AG04450 (cell line): ENCODE results near the gene MAP2K6. TPM values are rescaled to one million over a fixed set of nuclear protein-coding genes. Genes with fewer than 3 reads are reported as not detected.

Experiments used
- CTCF ChIA-PET: fragments of 300-600, 350-600 bp; formaldehyde crosslinking; extraction: SDS; loops from one replicate; lab custom pipeline; 2022; ENCODE audit warnings: antibody characterized with exemption, inconsistent platforms; lab: Charles Lee
- POLR2A ChIA-PET: fragments of 350-600 bp; formaldehyde crosslinking; extraction: SDS; loops from one replicate; lab custom pipeline; 2021; ENCODE audit warnings: antibody characterized with exemption, inconsistent platforms; lab: Yijun Ruan, JAX
- DNase-seq: peaks from one replicate; pipeline ENCODE4 v3.0.0-alpha.2; 2011; ENCODE audit warnings: low read depth, low spot score
- H3K27ac ChIP-seq: one replicate; pipeline ENCODE4 v1.5.1; 2012; ENCODE audit warnings: low read depth, low read length, control low read depth
- H3K27me3 ChIP-seq: one replicate; pipeline ENCODE4 v1.6.0; 2012; ENCODE audit warnings: low read length; ENCODE audit not compliant: control insufficient read depth, insufficient read depth
- H3K4me3 ChIP-seq: 2 replicates; pipeline ENCODE4 v1.5.1; 2011; ENCODE audit warnings: mild to moderate bottlenecking, low read depth, low read length, control low read depth
- H3K9me3 ChIP-seq: 2 replicates; pipeline ENCODE4 v1.5.1; 2012; ENCODE audit warnings: low read length; ENCODE audit not compliant: control insufficient read depth, insufficient read depth
- CTCF ChIP-seq: IDR thresholded peaks from 2 replicates; pipeline ENCODE4 v1.5.1; 2011; ENCODE audit warnings: low read depth, low read length, control low read depth, inconsistent platforms
- polyA plus RNA-seq: library from polyadenylated mRNA; depleted of rRNA; stranded (reverse); fragments of >200 nt; gene quantifications from 2 replicates; pipeline ENCODE4 v1.2.3, GENCODE V29; 2011

MAP2K6 gene
- polyA plus RNA-seq, 1 experiment = 10.9 TPM

GRCh38 chr17:69499318-69499717 is 84.8 kb downstream of the MAP2K6 start:
- Histone ChIP-seq H3K9me3 (no peaks in the 10 kb centered on the region), H3K4me3 (no peak overlapping the region), H3K27me3 (no peaks in the 10 kb centered on the region), H3K27ac (no peak overlapping the region)
- ChIA-PET POLR2A (no interaction called here), CTCF (interaction anchor here (0.6 to 14.0 kb wide), 2 partner anchors 25 to 107 kb away, joined by 4 to 113 read pairs; no protein-coding TSS in a partner anchor)
- no peak for TF ChIP-seq CTCF
- DNase-seq = no peak

- POLR2A ChIA-PET = interaction anchor here (0.6 kb wide), 1 partner anchor 39 kb away, joined by 3 read pairs; no protein-coding TSS in a partner anchor
- Histone ChIP-seq H3K4me3 (peak overlapping the region; percentile 45), H3K27ac (peak overlapping the region; percentile 80), H3K9me3 (no peaks in the 10 kb centered on the region), H3K27me3 (no peaks in the 10 kb centered on the region)
- CTCF ChIA-PET = interaction anchor here (0.6 to 14.0 kb wide), 4 partner anchors 23 to 166 kb away, joined by 3 to 113 read pairs (median 4); no protein-coding TSS in a partner anchor
- TF ChIP-seq CTCF = no peak
- DNase-seq = no peak
Observed at GRCh38 chr17:69500911-69501429, 86.5 kb downstream of the MAP2K6 start.

GRCh38 chr17:69501591-69502468 is 87.3 kb downstream of the MAP2K6 start:
- DNase-seq = peak; percentile 82
- TF ChIP-seq CTCF = no peak
- H3K27ac ChIP-seq = peak overlapping the region; percentile 80
- no peaks in the 10 kb centered on the region for H3K9me3 ChIP-seq
- H3K4me3 ChIP-seq = peak overlapping the region; percentile 45
- CTCF ChIA-PET = interaction anchor here (0.6 to 14.0 kb wide), 8 partner anchors 22 to 1050 kb away, joined by 3 to 113 read pairs (median 4); no protein-coding TSS in a partner anchor
- POLR2A ChIA-PET = interaction anchor here (0.5 to 0.8 kb wide), 4 partner anchors 21 to 636 kb away, joined by 3 to 7 read pairs (median 4); no protein-coding TSS in a partner anchor
- H3K27me3 ChIP-seq = no peaks in the 10 kb centered on the region

GRCh38 chr17:69503711-69504110 is 89.2 kb downstream of the MAP2K6 start:
- Histone ChIP-seq H3K9me3 (no peaks in the 10 kb centered on the region), H3K27ac (no peak overlapping the region), H3K4me3 (no peak overlapping the region), H3K27me3 (no peaks in the 10 kb centered on the region)
- TF ChIP-seq CTCF = no peak
- POLR2A ChIA-PET = interaction anchor here (0.6 kb wide), 1 partner anchor 1172 kb away, joined by 6 read pairs; no protein-coding TSS in a partner anchor
- DNase-seq = no peak
- CTCF ChIA-PET = interaction anchor here (0.6 to 14.0 kb wide), 4 partner anchors 20 to 732 kb away, joined by 3 to 113 read pairs (median 4); no protein-coding TSS in a partner anchor
